Activated gamma-delta T cell treated with Interleukin-2 at 50 U/mL for 16 hours (primary cell): ENCODE measurements around the gene OXNAD1.
A peak's percentile ranks its signal among the peaks of the same experiment; 100 is the strongest.

Experiments used
- DNase-seq: peaks from one replicate; pipeline ENCODE4 v3.0.0-alpha.2; 2020

OXNAD1 gene

DNA sequence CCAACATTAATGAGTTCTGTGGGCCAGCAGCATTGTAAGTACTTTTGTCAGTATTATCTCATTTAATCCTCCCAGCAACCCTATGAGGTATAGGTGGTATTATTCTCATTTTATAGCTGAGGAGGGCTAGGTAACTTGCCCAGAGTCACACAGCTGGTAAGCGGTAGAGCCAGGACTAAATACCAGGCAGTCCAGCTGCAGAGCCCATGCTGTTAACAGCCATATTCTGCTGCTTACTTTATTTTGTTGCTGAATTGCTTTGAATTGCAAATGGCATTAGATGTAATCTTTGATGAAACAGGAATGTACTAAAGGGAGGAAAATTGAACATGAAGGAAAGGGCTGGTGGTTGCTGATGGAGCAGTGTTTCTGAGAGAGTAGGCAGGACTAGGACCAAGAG lies 19.6 kb downstream of the OXNAD1 start:
- DNase-seq: no peak

DNA sequence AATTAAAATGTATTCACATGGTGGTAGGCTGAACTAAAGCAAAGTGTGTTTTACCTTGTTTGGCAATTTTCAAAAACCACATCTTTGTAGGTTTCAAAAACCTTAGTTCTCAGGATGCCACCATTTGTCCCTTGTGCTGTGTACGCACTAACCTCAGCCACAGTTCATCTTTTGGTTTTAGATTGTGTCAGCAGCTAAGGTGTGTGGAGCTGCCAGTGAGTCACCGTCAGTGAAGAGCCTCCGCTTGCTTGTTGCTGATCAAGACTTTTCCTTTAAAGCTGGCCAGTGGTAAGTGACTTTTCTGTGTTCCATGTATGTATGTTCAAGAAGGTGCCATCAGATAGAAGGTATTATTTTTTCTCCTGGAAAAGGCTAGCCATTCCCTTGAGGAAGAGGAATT lies 21.1 kb downstream of the OXNAD1 start:
- peak; percentile 68 for DNase-seq

DNA sequence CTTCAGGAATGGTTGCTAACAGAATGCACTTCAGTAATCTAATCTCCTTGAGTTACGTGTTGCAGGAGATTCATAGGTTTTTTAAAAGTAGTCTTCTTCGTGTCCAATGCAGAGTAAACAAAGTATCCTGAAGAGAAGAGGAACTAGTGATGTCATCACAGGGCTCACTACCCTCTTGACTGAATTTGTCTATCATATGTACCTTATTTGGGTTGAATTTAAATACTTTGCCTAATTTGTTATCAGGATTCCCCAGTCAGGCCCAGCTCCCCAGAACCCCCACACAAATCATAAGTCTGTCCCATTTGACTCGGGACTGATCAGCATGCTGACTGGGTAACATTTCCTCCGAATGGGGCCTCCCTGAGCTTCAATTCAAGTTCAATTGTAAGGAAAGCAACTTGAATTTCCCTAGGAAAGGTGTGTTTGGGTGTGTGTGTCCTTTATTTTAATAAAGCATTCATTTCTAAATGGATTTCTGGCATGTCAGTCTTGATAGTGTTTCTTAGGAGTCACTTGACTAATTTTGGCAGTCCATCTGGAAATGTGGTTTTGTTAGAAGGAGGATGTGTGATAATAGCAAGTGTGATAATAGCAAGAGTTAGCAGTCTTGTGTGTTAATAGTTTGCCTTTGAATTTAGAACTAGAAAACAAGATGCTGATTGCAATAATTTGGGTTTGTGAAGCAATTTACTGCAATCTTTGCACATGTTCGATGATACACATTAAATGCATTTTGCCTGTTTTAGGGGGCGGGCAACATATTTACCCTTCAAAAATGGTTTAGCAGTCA lies 21.9 kb downstream of the OXNAD1 start:
- DNase-seq: no peak

GRCh38 chr3:16288664-16289063 lies 23.7 kb downstream of the OXNAD1 start:
- DNase-seq: no peak

GRCh38 chr3:16289144-16289889 lies 24.3 kb downstream of the OXNAD1 start:
- DNase-seq: no peak

DNA sequence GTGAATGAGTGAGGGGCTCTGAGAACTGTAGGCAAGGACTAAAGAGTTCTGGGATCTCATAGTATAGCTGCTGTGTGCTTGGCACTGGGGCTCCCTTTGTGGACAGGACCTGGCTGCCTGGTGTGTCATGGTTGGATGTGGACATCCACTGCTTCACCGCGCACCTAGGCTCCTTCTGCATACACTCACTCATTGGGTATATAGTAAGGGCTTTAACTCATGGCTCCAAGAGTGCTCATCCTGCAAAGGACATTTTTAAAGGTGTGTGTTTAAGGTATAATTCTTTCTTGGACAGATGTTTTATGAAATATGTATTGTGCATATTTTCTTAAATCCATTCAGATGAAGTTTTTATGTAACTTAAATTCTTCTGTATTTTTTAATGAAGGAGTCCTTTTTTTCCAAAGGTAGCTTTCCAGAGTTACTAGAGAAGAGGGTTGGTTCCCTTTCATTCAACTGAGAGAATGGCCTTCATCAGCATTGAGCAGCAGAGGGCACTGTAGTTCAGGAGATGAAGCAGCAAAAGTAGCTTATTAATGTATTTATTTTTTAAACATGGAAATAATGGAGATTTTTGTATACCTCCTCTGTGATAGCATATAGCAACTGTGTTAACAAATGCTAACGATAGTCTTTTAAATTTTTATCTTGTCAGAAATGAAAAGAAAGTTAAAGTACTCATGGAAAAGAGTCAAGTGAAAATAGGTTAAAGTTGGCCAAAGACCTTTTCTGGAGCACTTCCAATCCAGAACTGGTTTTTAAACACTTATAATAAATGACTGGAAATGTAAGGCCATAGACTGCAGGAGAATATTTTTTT lies 25.2 kb downstream of the OXNAD1 start:
- peak; percentile 45 for DNase-seq

DNA sequence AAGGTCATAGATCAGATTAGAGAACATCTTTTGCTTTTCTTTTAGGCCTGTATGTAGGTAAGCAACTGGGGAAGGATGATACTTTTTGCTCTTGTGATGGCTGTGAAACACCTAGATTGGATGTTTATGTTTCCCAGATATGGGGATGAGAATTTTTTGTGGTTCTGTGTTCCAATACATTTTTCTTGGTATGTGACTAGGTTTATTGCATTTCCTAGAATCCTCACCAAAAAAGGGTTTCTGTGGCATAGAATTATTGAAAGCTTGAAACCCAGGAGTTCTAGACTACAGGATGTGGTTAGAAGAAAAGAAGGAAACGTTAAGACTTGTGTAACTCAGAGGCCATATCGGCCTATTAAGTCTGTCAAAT lies 25.8 kb downstream of the OXNAD1 start:
- DNase-seq: no peak

DNA sequence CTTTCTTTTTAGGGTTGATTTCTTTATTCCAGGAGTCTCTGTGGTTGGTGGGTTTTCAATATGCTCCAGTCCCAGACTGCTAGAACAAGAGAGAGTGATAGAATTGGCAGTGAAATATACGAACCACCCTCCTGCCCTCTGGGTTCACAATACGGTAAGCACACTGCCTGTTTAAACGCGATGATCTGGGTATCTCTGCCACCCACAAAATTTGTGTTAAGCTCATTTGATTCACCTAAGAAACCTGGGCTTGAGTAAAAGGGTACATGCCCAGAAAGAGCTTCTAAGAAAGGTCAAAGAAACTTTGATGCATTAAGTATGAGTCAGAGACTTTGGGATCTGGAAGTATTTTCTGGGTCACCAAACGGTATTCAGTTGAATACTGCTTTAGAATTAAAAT lies 29.8 kb downstream of the OXNAD1 start:
- DNase-seq: no peak

- DNase-seq: no peak
These were observed 30.4 kb downstream of the OXNAD1 start for GRCh38 chr3:16295298-16295890.

DNA sequence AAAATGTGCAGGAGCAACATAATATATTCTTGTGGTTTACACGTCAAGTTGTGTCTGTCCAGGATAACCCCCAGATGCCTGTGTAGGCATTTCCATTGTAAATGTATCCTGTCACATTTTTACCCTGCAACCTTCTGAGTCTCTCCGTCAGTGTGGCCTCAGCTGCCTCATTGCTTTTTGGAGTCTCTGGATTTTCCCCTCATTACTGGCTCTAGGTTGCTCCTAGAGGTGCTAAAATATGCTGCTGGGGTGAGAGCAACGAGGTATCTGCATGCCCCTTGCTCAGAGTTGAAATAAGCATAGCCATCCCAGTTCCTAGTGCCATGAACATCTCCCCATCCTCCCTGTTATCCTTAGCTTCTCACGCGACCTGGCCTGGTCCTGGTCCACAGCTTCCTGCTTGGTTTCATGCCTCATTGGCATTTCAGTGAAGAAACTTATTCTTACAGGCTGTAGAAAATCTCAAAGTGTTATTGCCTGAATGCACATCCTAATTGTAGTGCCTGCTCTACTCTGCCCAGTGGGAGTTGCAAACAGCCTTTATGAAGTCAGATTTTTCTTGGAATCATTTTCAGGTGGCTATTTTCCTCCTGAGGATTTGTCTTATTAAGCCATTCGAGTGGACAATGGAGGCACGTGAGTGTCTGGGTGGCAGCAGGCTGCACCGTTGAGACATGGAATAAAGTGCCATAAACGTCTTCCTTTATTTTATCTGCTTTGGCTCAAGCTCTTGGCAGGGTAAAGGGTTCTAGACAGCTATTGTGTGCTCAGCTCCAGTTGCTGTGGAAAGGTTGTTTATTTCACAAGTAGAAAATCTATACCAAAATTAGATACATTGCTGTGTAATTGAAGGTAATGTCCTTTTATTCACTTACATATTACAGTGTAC lies 33.2 kb downstream of the OXNAD1 start:
- no peak for DNase-seq

DNA sequence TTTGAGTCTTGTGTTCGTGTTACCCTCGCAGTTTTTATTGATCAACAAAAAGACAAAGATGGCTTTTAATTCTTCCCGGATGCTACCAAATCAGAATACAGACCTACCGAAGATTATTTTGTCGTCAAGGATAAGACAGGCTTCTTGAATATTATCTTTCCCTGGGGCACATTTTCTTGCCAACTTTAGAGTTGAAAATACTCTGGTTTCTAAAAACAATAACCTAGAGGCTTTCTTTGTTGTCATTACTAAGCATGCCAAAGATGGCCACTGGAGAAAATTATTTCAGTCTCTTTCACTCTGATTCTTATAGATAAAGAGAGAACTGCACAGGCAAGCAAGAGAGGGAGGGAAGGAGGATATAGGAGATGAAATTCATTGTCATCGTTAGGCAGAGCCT lies 33.9 kb downstream of the OXNAD1 start:
- no peak for DNase-seq

DNA sequence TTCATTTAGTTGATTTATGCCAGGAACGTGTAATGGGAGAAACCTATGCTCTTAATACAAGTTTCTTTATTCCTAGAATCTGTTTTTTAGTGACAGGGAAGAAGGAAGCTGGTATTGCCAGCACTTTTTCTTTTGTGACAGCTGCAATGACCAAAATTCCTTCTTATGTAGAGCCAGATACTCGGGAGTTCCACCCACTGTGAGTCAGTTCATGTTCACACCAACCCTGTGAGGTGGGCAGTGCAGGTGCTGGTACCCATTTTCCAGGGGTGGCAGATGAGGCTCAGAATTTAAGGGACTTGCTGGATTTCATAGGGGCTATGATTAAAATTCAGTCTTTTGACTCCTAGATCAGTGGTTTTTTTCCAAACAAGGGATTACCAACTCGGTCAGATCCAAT lies 34.7 kb downstream of the OXNAD1 start:
- no peak for DNase-seq

- DNase-seq: no peak
These were observed 35.3 kb downstream of the OXNAD1 start for GRCh38 chr3:16300307-16300706.

DNA sequence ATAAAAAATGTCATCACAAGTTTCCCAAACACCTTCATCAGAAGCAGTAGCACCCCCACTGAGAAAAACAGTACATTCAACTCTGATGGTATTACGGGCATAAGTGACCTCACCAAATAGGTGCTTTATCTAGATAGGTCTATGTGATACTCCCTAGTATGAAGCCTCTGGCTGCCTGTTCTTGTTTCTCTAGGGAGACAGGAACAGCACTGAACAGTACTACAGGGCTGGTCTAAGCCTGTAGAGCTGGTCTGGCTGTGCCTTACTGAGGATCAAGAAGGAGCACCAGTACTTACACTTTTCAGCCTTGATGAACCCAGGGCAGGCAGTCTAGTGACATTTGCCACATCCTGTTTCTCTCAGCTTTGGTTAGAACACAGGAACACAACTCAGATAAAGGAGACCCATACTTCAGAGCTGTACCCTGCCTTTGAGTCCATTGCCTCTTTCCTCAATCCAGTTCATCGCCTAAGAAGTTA lies 35.9 kb downstream of the OXNAD1 start:
- DNase-seq: peak; percentile 57

GRCh38 chr3:16301507-16301906 lies 36.5 kb downstream of the OXNAD1 start:
- no peak for DNase-seq

DNA sequence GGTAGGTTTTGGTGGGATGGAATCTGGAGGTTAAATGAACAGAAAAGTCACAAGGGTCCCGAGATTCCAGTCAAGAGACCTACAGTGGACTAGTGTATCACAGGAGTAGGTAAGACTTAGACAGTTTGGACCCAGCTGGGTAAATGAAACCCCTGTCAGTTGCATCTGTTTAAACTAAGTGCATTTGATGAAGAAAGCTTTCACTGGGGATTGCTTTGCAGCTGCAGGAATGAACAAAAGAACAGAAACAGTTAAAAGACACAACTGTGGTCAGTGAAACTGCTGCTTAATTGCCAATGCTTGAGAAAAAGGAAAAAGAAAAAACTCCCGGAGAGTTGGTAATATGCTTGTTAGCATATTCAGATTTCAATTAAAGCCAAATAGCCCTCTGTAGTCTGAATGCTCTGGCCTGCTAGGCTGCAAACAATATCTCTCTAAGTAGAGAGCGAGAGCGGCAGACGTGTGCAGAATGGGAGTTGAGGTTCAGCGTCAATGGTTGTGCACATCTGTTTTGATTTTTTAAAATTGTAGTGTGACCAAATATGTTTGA lies 37.1 kb downstream of the OXNAD1 start:
- no peak for DNase-seq

DNA sequence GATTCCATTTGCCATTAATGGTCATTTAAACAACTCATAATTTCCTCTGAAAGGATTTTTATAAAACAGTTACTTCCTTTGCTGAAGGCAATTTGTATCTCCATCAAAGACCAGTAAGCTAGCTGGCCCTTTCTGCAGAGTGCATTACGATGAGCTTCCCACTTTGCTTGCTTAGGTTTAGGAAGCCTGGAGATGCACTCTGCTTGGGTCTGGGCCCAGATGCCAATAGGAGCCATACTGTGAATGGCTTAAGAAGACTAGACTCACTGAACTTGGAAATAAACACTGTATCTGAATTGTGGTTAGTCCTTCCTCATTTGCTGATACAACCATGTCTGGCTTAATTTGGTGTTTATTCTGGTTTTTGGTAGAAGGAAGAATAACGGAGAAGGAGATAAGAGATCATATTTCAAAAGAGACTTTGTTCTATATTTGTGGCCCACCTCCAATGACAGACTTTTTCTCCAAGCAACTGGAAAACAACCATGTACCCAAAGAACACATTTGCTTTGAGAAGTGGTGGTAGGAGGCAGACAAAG lies 38.1 kb downstream of the OXNAD1 start:
- no peak for DNase-seq

- DNase-seq: no peak
These were observed 39.3 kb downstream of the OXNAD1 start for GRCh38 chr3:16304061-16305010.

DNA sequence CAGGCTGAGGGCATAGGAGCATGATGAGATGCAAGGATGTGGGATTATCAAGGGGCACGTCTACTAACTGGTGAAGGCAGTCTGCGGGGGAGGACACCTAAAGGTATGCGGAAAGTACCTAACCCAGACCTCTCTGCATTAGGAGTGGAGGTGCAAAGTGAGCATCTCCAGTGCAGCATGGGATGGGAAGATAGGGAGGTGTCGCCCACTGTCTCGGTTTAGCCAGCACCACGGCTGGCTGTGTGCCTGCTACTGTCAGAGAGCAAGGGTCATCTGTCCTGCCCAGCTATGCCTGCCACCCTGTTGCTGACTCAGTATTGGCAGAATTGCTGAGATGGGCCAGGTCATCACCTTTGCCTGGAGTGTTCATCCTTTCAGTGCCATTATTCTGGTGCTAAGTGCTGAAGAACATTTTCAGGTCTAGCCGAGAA lies 40.1 kb downstream of the OXNAD1 start:
- DNase-seq: peak; percentile 26
